Activated naive CD4-positive, alpha-beta T cell (primary cell): Measurements from ENCODE around the gene SLC25A22.

Experiments used
- DNase-seq, 4 experiments: peaks; one replicate each; lab custom pipeline; 2025; lab: John Stamatoyannopoulos, UW

SLC25A22 gene

DNA sequence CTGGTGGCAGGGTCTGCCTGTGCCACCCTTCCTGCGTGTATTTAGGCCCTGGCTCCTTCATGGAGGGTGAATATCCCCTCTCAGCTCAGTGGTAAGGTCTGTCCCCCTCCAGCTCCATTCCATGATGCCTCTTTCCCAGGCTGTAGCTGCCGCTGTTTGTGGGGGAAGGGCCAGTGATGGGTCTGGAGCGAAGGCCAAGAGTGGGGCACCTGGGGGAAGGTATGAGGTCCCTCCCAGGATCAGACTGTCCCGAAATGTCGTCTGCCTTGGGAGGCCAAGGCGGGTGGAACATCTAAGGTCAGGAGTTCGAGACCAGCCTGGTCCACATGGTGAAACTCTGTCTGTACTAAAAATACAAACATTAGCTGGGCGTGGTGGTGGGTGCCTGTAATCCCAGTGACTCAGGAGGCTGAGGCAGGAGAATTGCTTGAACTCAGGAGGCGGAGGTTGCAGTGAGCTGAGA is 35.8 kb upstream of the SLC25A22 start:
- no peak for DNase-seq

DNA sequence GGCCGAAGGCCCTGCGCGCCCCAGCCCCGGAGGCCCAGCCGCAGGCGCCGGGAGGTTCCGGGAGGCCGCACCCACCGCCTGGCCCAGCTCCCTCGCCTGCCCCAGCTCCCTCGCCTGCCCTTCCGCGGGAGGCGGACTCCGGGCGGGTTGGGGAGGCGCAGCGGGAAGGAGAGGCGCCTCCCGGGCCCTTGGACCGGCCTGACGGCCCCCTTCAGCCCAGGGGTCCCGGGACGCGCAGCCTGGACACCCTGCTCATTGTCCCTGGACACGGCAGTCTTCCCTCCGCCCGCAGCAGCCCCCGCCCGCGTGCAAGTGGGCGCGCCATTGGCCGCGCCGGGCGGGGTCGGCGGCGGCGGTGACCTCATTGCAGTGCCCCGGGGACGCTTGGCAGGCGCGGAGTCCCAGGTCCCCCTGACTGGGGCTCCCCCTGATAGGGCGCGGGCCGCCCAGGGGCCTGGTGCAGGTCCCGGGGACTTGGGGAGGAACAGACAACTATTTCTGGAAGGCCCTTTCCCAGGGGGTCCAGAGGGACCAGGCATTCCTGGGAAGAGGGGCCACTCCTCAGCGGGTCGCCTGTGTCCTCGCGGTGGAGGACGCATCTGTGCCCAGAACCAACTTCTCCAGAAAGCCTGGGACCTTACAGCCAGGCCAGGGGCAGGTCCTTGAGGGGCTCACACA is 35.2 kb upstream of the SLC25A22 start:
- DNase-seq, result no peak

- DNase-seq, result peak in 1 of 4 experiments; percentile 30
Measured at GRCh38 chr11:832529-833113, 34.5 kb upstream of the SLC25A22 start, which contains the start of gene CD151. Gene CD151 (plus strand): TSS chr11:832952. CDS start chr11:836070, 3,118 bp downstream.

DNA sequence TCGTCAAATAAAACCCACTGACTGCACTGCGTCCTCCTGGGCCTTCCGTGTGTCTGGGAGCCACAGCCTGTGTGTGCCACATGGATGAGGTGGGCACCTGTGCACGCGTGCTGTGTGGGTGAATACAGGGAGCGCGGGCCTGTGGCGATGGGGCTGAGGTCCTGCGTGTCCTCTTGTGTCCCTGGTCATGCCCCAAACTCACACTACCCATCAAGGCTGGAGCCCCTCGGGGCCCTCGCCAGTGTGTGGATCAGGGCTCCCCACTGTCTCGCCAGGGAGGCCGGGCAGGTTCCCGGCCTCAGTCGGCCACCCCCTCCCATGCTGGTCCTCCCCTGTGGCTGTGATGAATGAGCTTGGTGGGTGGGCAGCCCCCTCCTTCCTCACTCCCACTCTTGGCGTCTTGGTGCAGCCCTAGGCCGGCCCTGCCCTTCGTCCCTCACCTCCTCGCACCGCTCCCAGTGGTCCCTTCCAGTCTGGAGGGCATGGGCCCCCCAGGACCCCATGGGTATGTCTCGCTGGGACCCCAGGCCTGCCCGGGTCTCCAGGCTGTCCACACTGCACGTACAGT is 34.0 kb upstream of the SLC25A22 start:
- DNase-seq, result no peak

GRCh38 chr11:831118-831864 is 33.2 kb upstream of the SLC25A22 start:
- no peak for DNase-seq

GRCh38 chr11:830295-831117 is 32.4 kb upstream of the SLC25A22 start:
- peak in 1 of 4 experiments; percentile 34 for DNase-seq

- no peak for DNase-seq
Measured at GRCh38 chr11:829847-830294, 31.8 kb upstream of the SLC25A22 start.

DNA sequence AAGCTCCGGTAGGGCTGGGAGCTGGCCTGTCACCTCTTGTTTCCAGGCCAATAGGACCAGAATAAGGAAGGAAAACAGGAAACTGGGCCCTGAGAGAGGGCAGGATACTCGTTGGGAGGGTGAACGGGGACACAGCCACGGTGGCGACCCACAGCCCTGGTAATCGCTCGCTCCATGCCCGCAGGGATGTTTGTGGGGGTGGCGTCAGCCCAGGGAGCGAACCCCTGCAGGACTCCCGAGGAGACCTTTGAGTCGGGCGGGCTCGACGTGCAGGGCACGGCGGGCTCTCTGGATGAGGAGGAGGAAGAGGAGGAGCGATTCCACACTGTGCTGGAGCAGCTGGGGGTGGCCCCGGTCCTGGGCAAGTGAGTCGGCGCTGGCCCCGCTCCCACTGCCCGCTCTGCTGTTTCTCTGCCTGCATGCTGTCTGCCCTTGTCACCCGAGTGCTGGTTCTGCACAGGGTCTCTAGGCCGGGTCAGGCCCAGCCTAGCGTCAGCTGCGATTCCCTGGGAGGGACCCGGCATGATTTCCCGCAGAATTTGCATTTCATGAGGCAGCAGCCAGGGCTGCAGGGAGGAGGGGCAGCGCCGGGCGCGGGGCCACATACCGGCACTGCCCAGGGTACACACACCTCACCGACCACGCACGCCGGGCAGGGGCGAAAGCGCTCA is 31.2 kb upstream of the SLC25A22 start:
- DNase-seq, result no peak

- DNase-seq, result no peak
Measured at GRCh38 chr11:828506-829175, 30.6 kb upstream of the SLC25A22 start.

GRCh38 chr11:827897-828192 is 29.8 kb upstream of the SLC25A22 start, which contains the start of gene CRACR2B:
Gene CRACR2B (plus strand): TSS chr11:827919. CDS start chr11:828608, 689 bp downstream.
- DNase-seq, result no peak

- no peak for DNase-seq
Measured at GRCh38 chr11:827146-827896, 29.2 kb upstream of the SLC25A22 start.

DNA sequence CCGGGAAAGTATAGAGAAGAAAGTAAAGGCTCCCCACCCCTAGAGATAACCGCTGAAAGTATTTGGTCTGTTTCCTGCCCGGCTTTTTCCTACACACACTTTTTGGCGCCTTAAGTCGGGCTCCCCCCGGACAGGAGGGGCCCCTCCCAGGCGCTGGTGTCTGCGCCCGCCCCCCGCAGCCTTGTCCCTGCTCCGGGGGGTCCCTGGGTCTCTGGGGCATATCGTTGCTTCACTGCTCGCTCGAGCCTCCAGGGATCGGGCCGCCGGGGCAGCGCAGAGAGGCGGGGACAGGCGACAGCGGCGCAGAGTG is 28.7 kb upstream of the SLC25A22 start:
- DNase-seq, result no peak

DNA sequence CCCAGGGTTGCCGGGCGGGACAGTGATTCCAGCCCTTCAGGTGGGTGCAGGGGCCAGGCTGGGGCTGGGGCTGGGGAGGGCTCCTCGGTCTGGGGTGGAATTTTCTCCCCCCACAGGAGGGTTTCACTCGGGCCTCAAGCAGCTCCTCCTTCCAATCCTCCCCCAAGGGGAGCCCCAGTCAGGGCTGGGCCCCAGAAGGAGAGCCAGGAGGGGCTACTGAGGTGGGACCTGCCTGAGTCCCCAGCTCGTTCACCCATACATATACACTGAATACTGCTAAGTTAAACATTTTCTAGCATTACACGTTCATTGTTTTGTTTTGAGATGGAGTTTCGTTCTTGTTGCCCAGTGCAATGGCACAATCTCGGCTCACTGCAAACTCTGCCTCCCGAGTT is 28.1 kb upstream of the SLC25A22 start:
- no peak for DNase-seq

DNA sequence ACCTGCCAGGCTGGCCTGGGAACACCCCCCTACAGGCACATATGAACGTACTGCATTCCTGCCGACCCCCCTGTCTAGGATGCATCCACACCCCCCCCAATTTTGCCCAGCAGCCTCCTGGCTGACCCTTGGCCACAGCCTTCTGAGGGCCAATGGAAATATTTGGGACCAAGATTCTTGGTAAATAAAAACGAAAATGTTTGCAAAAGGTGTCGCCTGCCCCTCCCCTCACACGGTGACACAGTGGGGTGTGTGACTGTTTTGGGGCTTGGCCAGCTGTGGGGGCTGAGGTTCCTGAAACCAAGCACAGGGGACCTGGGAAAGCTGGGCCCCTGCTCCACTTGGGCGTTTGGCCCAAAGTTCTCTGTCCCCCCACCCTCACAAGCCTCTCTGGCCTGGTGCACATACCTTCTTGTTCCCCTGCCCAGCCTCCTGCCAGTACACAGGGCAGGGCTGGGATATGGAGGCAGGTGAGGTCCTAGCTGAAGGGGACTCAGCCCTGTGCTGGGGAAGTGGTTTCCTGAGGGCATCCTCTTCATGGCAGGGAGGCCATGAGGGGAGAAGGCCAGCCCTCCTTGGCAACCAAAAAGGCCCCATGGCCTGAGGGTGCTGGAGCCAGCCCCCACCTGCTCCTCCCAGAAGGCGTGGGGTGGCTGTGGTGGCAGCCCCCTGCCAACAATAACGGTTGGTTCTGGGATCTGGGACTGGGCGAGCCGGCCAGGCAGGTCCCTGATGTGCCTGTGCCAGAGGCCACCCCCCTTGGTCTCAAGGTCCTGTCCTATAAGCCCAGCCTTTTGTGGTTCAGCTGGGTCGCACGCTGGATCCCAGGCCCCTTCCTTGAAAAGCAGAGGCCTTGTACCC is 27.5 kb upstream of the SLC25A22 start:
- no peak for DNase-seq

- DNase-seq, result no peak
Measured at GRCh38 chr11:824942-825341, 26.9 kb upstream of the SLC25A22 start.

GRCh38 chr11:824292-824880 is 26.3 kb upstream of the SLC25A22 start:
- no peak for DNase-seq

GRCh38 chr11:823441-824291 is 25.6 kb upstream of the SLC25A22 start:
- DNase-seq, result no peak
